ENCODE results near the gene FBXO7.

The FBXO7 gene

DNA sequence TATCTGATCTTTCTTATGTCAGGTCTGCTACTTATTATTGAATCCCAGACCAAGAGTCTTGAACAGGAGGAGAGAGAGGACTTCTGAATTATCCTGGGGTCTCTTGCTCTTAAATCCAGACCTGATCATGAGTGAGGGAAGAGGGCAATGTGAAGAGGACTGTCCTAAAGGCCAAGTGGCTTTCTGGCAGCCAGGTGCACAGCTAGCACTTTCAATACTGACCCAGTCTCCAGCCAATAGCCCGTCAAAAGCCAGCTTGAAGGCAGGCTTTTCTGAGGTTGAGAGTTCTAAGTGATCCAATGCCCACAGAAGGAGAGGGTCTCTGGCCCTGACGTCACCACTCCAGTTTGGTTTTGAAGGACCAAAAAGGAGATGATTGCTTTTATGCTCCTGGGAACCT, 37.2 kb downstream of the FBXO7 start:
- no peak for DNase-seq (ENCODE audit: low read depth in 1 of 2, low spot score in 1 of 2)
- Histone ChIP-seq H3K4me3 (replicated peaks; ENCODE audit: insufficient read depth, low read length) (no peak overlapping the region), H3K27me3 (ENCODE audit: insufficient read depth, poor library complexity, severe bottlenecking) (peaks cover 3% of the 10 kb centered on the region), H3K27ac (replicated peaks) (no peak overlapping the region)
- TF ChIP-seq POLR2AphosphoS5 (IDR thresholded peaks at IDR 0.05; ENCODE audit: low read depth), result no peak
- TF ChIP-seq, protein P1, sequence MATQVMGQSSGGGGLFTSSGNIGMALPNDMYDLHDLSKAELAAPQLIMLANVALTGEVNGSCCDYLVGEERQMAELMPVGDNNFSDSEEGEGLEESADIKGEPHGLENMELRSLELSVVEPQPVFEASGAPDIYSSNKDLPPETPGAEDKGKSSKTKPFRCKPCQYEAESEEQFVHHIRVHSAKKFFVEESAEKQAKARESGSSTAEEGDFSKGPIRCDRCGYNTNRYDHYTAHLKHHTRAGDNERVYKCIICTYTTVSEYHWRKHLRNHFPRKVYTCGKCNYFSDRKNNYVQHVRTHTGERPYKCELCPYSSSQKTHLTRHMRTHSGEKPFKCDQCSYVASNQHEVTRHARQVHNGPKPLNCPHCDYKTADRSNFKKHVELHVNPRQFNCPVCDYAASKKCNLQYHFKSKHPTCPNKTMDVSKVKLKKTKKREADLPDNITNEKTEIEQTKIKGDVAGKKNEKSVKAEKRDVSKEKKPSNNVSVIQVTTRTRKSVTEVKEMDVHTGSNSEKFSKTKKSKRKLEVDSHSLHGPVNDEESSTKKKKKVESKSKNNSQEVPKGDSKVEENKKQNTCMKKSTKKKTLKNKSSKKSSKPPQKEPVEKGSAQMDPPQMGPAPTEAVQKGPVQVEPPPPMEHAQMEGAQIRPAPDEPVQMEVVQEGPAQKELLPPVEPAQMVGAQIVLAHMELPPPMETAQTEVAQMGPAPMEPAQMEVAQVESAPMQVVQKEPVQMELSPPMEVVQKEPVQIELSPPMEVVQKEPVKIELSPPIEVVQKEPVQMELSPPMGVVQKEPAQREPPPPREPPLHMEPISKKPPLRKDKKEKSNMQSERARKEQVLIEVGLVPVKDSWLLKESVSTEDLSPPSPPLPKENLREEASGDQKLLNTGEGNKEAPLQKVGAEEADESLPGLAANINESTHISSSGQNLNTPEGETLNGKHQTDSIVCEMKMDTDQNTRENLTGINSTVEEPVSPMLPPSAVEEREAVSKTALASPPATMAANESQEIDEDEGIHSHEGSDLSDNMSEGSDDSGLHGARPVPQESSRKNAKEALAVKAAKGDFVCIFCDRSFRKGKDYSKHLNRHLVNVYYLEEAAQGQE (IDR thresholded peaks at IDR 0.05; ENCODE audit: insufficient replicate concordance, low read depth), result no peak
- TF ChIP-seq GABPA (IDR thresholded peaks at IDR 0.05; ENCODE audit: low read depth), result no peak
- TF ChIP-seq SPI1 (IDR thresholded peaks at IDR 0.05; ENCODE audit: borderline replicate concordance, low read depth), result no peak
- TF ChIP-seq, protein P2, sequence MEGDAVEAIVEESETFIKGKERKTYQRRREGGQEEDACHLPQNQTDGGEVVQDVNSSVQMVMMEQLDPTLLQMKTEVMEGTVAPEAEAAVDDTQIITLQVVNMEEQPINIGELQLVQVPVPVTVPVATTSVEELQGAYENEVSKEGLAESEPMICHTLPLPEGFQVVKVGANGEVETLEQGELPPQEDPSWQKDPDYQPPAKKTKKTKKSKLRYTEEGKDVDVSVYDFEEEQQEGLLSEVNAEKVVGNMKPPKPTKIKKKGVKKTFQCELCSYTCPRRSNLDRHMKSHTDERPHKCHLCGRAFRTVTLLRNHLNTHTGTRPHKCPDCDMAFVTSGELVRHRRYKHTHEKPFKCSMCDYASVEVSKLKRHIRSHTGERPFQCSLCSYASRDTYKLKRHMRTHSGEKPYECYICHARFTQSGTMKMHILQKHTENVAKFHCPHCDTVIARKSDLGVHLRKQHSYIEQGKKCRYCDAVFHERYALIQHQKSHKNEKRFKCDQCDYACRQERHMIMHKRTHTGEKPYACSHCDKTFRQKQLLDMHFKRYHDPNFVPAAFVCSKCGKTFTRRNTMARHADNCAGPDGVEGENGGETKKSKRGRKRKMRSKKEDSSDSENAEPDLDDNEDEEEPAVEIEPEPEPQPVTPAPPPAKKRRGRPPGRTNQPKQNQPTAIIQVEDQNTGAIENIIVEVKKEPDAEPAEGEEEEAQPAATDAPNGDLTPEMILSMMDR (IDR thresholded peaks at IDR 0.05; ENCODE audit: insufficient read depth, low read length), result no peak

DNA sequence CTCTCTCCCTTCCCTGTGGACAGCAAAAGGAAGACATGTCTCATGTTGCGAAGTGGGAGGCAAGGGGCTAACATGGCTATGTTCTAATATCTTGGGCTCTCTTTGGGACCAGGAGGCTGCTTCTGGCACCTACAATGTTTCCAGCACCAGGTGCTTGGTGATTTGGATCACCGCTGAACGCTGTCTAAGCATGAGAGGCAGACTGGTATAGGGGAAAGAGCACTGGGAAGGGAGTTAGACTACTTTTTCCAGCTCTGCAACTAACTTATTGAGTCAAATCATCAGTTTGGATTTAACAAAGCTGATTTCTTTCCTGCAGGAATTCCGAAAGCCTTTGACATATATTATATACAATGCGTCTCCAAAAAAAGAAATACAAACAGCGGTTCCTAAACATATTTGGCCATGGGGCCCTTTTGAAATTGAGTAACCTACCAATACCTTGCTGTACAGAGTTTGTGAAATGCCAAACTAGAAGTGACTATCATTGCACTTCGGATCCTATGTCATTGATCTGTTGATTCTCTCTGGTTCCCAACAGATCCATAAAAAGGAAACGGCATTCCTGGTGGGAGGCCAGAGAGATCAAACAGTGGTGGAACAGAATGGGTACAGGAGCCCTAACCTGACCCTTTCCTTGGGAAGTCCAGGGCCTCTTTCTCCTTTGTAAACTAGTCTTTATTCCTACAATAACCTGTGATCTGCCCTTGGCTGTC, 37.8 kb downstream of the FBXO7 start:
- no peak overlapping the region for H3K27ac ChIP-seq (replicated peaks)
- peaks cover 3% of the 10 kb centered on the region for H3K27me3 ChIP-seq (ENCODE audit: insufficient read depth, poor library complexity, severe bottlenecking)
- TF ChIP-seq, protein P2 (IDR thresholded peaks at IDR 0.05; ENCODE audit: insufficient read depth, low read length), result no peak
- no peak for TF ChIP-seq SPI1 (IDR thresholded peaks at IDR 0.05; ENCODE audit: borderline replicate concordance, low read depth)
- TF ChIP-seq, protein P1 (IDR thresholded peaks at IDR 0.05; ENCODE audit: insufficient replicate concordance, low read depth), result no peak
- no peak for TF ChIP-seq POLR2AphosphoS5 (IDR thresholded peaks at IDR 0.05; ENCODE audit: low read depth)
- no peak for TF ChIP-seq GABPA (IDR thresholded peaks at IDR 0.05; ENCODE audit: low read depth)
- no peak for DNase-seq (ENCODE audit: low read depth in 1 of 2, low spot score in 1 of 2)
- no peak overlapping the region for H3K4me3 ChIP-seq (replicated peaks; ENCODE audit: insufficient read depth, low read length)

DNA sequence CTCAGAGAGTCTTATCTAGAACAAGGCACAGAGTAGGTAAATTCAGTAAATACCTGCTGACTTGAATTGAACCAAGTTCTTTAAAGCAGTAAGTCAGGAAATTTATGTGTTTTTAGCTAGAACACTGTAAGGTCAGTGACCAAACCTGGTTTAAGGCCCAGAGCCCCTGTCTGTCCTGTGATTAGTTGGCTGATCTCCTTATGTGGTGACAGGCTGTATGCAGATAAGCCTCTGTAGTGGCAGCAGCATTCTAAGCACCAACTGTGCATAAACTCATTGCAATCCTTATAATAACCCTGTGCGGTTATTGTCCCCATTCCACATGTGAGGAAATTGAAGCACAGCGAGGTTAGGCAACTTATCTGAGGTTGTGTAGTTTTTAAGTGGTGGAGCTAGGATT, 40.5 kb downstream of the FBXO7 start:
- Histone ChIP-seq H3K27ac (replicated peaks) (no peak overlapping the region), H3K27me3 (ENCODE audit: insufficient read depth, poor library complexity, severe bottlenecking) (peaks cover 3% of the 10 kb centered on the region), H3K4me3 (replicated peaks; ENCODE audit: insufficient read depth, low read length) (no peak overlapping the region)
- TF ChIP-seq SPI1 (IDR thresholded peaks at IDR 0.05; ENCODE audit: borderline replicate concordance, low read depth), result no peak
- no peak for TF ChIP-seq POLR2AphosphoS5 (IDR thresholded peaks at IDR 0.05; ENCODE audit: low read depth)
- TF ChIP-seq, protein P2 (IDR thresholded peaks at IDR 0.05; ENCODE audit: insufficient read depth, low read length), result no peak
- TF ChIP-seq GABPA (IDR thresholded peaks at IDR 0.05; ENCODE audit: low read depth), result no peak
- TF ChIP-seq, protein P1 (IDR thresholded peaks at IDR 0.05; ENCODE audit: insufficient replicate concordance, low read depth), result no peak
- no peak for DNase-seq (ENCODE audit: low read depth in 1 of 2, low spot score in 1 of 2)

Data from HL-60 (cell line).